H1 (cell line): ENCODE measurements around the gene GTSE1. TPM values are rescaled to one million over a fixed set of nuclear protein-coding genes. Genes with fewer than 3 reads are reported as not detected.

Experiments
- CTBP2 ChIP-seq: IDR thresholded peaks from 2 replicates; pipeline ENCODE4 v1.7.0; 2011; ENCODE audit warnings: borderline replicate concordance, mild to moderate bottlenecking, moderate library complexity, mixed read lengths, low read length; ENCODE audit not compliant: insufficient read depth, insufficient read length
- PHF8 ChIP-seq: fragments of 200-600 bp; sonication (generic); conservative IDR thresholded peaks from 2 replicates; pipeline ENCODE4 v1.7.1; 2012; ENCODE audit warnings: low read depth, mild to moderate bottlenecking, inconsistent platforms, low read length, moderate library complexity
- polyA plus RNA-seq, 7 experiments: library from polyadenylated mRNA; depleted of rRNA in 3 of 7; stranded (reverse) in 5 of 7; unstranded in 2 of 7; fragments of >200 nt in 5 of 7; fragments of 200-250 nt in 2 of 7; gene quantifications; 1 replicate in 5 of 7; 2 replicates in 1 of 7; 4 replicates in 1 of 7; pipeline versions ENCODE4 v1.2.1 to v1.2.3, GENCODE V29; 2011 to 2013; ENCODE audit warnings: missing spikeins in 2 of 7, mixed read lengths in 2 of 7
- total RNA-seq: library from RNA; stranded (reverse); fragmentation: NEBNext Ultra II Directional; extraction: Animal tissue kit (Norgen Biotek cat#: 25700); gene quantifications from 2 replicates; pipeline ENCODE4 v1.2.1, GENCODE V29; 2021

Gene GTSE1
- total and polyA plus RNA-seq, 2 of the 8 experiments (the other 6 are each of a cell fraction or from before 2014, with no cell fraction given) = 17.5 to 38.6 TPM

DNA sequence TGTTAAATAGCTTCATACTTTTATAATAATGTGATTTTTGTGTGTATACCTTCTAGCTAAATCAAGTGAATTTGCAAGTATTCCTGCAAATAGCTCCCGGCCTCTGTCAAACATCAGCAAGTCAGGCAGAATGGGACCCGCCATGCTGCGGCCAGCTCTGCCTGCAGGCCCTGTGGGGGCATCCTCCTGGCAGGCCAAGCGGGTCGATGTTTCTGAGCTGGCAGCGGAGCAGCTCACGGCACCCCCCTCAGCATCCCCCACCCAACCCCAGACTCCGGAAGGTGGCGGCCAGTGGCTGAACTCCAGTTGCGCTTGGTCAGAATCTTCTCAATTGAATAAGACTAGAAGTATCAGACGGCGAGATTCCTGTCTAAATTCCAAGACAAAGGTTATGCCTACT is 19.3 kb downstream of the GTSE1 start (continued):
- TF ChIP-seq PHF8 = no peak
- TF ChIP-seq CTBP2 = no peak
